Prostate gland (tissue), 2 donors: ENCODE measurements around the gene CCDC92.

Source experiments
- CTCF ChIP-seq, 4 experiments: fragments of 200-600 bp in 2 of 4; fragments of 450-650 bp in 2 of 4; sonication (generic) in 2 of 4; IDR thresholded peaks; 1 replicate in 3 of 4; 2 replicates in 1 of 4; pipeline ENCODE4 v1.5.1; 2016 to 2019; ENCODE audit warnings: antibody characterized with exemption in 4 of 4, mild to moderate bottlenecking in 2 of 4, moderate library complexity in 2 of 4
- POLR2AphosphoS5 ChIP-seq: sonication (generic); formaldehyde crosslinking; IDR thresholded peaks from one replicate; pipeline ENCODE4 v1.6.1; 2017; ENCODE audit warnings: antibody characterized with exemption

DNA sequence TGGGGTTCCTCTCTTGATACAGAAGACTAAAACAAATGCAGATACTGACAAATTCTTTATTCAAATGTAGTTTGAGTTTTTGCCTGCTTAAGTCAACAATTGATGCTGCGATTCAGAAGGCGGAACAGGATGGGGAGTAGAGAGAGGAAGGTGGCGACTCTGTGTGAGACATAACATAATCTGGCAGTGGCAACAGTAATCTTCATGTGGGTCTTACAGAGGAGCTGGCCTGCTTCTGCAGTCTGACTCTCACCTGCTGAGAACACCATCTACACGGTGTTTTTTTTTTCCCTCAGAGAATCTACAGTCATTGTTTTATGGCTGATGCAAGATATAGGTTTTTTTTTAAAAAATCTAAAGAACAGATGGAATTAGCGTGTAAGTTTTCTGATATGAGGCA, 10.1 kb downstream of the CCDC92 start:
- TF ChIP-seq CTCF (IDR thresholded peaks at IDR 0.05) (no peak), POLR2AphosphoS5 (no peak)
